Measurements from ENCODE around the gene IL27RA. TPM values are rescaled to one million over a fixed set of nuclear protein-coding genes. Genes with fewer than 3 reads are reported as not detected.

Gene IL27RA
- total RNA-seq, 1 donor from 2014 or later: 2.8 TPM

DNA sequence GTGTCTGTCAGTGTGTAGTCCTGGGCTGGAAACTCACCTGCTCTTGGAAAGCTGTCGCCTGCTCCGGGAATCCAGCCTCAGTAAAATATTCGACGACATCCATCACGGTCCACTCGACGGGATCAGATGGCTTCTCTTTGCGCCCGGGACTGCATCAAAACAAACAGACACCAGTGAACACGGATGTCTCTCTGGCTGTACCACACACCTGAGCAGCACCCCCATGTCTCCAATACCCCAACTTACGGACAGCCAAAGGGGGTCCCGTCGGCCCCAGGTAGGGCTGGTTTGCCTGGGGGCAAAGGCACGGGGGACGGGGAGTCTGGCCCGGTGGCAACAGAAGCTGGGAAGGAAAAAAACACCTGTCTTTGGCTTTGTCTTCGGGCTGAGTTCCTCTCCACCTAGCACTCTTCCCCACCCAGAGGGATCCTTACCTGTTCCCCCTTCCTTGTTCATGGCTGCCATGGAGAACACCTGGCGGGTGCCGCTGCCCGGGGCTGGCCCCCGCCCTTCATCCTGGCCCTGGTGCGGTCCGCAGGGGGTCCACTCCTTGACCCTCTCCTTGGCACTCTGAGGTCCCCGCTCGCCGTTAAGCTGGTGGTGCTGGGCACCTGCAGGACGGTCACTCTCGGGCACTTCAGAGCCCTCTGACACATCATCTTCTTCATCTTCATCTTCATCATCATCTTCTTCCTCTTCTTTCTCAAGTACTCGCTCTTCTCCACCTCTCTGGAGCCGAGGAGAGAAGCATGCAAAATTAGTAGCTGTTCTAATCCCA, 57.3 kb downstream of the IL27RA start:
- Mint-ChIP-seq H3K27ac (peak overlapping the region; percentile 72), H3K4me3 (peak overlapping the region; percentile 83), H3K36me3 (peaks cover 11% of the 10 kb centered on the region), H3K4me1 (ENCODE audit: unreplicated experiment) (peaks cover 12% of the 10 kb centered on the region), H3K27me3 (no peaks in the 10 kb centered on the region), H3K9me3 (no peaks in the 10 kb centered on the region)
- TF ChIP-seq, protein P1, sequence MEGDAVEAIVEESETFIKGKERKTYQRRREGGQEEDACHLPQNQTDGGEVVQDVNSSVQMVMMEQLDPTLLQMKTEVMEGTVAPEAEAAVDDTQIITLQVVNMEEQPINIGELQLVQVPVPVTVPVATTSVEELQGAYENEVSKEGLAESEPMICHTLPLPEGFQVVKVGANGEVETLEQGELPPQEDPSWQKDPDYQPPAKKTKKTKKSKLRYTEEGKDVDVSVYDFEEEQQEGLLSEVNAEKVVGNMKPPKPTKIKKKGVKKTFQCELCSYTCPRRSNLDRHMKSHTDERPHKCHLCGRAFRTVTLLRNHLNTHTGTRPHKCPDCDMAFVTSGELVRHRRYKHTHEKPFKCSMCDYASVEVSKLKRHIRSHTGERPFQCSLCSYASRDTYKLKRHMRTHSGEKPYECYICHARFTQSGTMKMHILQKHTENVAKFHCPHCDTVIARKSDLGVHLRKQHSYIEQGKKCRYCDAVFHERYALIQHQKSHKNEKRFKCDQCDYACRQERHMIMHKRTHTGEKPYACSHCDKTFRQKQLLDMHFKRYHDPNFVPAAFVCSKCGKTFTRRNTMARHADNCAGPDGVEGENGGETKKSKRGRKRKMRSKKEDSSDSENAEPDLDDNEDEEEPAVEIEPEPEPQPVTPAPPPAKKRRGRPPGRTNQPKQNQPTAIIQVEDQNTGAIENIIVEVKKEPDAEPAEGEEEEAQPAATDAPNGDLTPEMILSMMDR (conservative IDR thresholded peaks at IDR 0.05): no peak
- DNase-seq (ENCODE audit: extremely low spot score, unreplicated experiment): no peak

DNA sequence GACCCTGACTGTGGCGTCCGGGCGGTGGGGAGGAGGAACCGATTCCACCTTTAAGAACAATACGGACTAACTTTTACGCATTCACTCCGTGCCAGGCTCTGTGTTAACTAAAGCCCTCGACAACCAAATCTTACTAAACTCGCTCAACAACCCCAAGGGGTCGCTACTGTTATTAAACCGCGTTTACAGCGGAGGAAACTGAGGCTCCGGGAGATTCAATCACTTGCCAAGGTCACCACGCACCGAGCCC, 57.8 kb downstream of the IL27RA start:
- Mint-ChIP-seq H3K9me3 (no peaks in the 10 kb centered on the region), H3K4me1 (ENCODE audit: unreplicated experiment) (peaks cover 12% of the 10 kb centered on the region), H3K27me3 (no peaks in the 10 kb centered on the region), H3K27ac (peak overlapping the region; percentile 72), H3K36me3 (peaks cover 11% of the 10 kb centered on the region), H3K4me3 (peak overlapping the region; percentile 83)
- no peak for DNase-seq (ENCODE audit: extremely low spot score, unreplicated experiment)
- TF ChIP-seq, protein P1 (conservative IDR thresholded peaks at IDR 0.05): peak; percentile 50

DNA sequence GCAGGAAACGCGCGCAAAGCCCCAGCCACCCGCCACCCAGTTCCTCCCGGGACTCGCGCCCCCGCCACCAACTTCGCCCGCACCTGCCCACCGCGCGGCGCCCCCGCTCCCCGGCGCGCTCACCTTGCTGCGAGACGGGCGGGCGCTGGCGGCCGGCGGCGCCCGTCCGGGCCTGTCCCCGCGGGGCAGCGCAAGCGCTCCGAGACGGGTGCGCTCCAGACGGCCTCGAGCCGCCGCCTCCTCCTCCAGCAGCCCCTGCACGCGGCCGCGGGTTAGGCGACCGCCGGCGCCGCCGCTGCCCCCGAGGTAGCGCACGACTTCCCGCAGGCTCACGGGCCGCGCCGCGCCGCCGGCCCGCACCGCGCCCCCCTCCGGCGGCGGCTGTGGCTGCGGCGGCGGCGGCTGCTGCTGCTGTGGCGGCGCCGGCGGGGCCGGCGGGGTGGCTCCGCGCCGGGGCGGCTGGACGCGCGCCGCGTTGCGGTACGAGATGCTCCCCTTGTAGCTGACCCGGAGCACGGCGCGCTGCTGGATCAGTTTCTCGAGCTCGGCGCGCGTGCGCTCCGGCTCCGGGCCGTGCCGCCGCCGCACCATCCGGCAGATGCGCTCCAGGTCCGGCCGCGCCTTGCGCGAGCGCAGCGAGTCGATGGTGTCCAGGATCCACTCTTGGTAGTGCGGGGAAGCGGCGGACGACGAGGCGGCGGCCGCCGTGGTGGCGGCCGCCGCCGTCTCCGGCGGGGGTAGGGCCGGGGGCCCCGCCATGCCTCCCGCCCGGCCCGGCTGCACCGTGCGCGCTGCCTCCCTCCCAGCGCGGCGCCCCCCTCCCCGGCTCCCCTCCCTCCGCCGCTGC, 58.3 kb downstream of the IL27RA start:
- H3K36me3 Mint-ChIP-seq: peaks cover 16% of the 10 kb centered on the region
- H3K4me3 Mint-ChIP-seq: peak overlapping the region; percentile 86
- DNase-seq (ENCODE audit: extremely low spot score, unreplicated experiment): no peak
- H3K27ac Mint-ChIP-seq: peak overlapping the region; percentile 72
- H3K4me1 Mint-ChIP-seq (ENCODE audit: unreplicated experiment): peaks cover 12% of the 10 kb centered on the region
- TF ChIP-seq, protein P1 (conservative IDR thresholded peaks at IDR 0.05): peak; percentile 9
- no peaks in the 10 kb centered on the region for H3K9me3 Mint-ChIP-seq
- H3K27me3 Mint-ChIP-seq: no peaks in the 10 kb centered on the region

DNA sequence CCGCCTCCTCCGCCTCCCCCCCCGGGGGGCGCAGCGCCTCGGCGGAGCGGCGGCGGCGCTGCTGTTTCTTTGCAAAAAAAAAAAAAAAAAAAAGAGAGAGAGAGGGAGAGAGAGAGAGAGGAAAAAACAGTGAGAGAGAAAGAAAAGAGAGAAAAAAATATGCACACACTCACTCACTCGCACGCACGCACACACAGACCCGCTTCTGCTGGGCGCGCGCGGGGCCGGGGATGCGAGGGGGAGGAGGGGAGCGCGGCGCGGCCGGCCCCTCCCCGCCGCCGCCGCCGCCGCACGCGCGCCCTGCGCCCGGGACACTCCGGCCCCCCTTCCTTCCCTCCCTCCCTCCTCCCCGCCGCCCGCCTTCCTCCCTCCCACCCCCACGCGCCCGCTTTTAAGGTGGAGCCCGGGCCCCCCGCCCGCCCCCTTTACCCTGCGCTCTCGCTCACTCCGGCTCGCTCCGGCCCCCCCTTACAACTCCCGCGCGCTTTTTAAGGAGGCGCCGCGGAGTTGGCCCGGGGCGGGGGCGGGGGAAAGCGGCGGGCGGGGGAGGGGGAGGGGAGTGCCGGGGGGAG, 59.0 kb downstream of the IL27RA start, which contains the start of gene SAMD1:
TSS of gene SAMD1 (minus strand) at position 243 of the 572 bp plus-strand sequence.
- TF ChIP-seq, protein P1 (conservative IDR thresholded peaks at IDR 0.05): no peak
- H3K36me3 Mint-ChIP-seq: peaks cover 16% of the 10 kb centered on the region
- H3K4me3 Mint-ChIP-seq: peak within 1 kb of the TSS; percentile 100
- H3K27me3 Mint-ChIP-seq: no peaks in the 10 kb centered on the region
- peak within 1 kb of the TSS; percentile 92 for H3K27ac Mint-ChIP-seq
- H3K9me3 Mint-ChIP-seq: no peaks in the 10 kb centered on the region
- peaks cover 12% of the 10 kb centered on the region for H3K4me1 Mint-ChIP-seq (ENCODE audit: unreplicated experiment)
- DNase-seq (ENCODE audit: extremely low spot score, unreplicated experiment): peak; percentile 86

DNA sequence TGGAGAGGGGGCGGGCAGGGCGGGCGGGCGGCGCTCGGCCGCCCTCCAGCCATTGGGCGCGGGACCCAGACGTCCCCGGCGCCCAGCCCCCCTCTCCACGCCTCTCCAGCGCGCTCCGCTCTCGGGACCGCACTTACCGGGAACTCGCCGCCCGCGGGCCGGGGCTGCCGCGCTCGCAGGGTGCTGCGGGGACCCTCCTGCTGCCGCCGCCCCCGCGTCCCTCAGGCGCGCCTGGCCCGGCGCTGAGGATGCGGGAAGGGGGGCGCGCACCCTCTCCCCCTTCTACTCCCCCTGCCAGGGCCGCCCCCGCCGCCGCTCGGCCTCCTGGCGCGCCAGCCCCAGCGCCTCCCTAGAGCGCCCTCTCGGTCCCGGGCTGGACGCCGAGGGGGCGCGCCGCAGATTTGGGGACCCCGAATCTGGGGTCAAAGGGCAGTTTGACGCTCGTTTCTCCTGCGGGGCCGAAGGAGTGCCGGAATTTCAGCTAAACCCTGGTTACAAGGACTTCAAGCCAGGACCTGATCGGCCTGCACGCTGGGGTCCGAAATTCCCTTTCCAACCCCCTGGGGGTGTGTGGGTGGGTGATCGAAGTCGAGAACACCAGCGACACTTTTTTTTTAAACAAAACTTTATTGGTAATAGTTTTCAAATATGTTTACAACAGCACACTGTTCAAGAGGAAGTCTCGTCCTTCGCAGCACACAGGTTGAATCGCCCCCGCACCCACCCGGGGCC, 59.7 kb downstream of the IL27RA start:
- Mint-ChIP-seq H3K27me3 (no peaks in the 10 kb centered on the region), H3K9me3 (no peaks in the 10 kb centered on the region), H3K36me3 (peaks cover 16% of the 10 kb centered on the region), H3K27ac (peak overlapping the region; percentile 92), H3K4me3 (peak overlapping the region; percentile 100), H3K4me1 (ENCODE audit: unreplicated experiment) (peaks cover 12% of the 10 kb centered on the region)
- no peak for DNase-seq (ENCODE audit: extremely low spot score, unreplicated experiment)
- TF ChIP-seq, protein P1 (conservative IDR thresholded peaks at IDR 0.05): peak; percentile 57
